ENCODE data around the gene RPL41. TPM values are rescaled to one million over a fixed set of nuclear protein-coding genes. Genes with fewer than 3 reads are reported as not detected.

The RPL41 gene
- total RNA-seq, 6 experiments from 2014 or later: 516 to 1,547 (median 1,257) TPM

DNA sequence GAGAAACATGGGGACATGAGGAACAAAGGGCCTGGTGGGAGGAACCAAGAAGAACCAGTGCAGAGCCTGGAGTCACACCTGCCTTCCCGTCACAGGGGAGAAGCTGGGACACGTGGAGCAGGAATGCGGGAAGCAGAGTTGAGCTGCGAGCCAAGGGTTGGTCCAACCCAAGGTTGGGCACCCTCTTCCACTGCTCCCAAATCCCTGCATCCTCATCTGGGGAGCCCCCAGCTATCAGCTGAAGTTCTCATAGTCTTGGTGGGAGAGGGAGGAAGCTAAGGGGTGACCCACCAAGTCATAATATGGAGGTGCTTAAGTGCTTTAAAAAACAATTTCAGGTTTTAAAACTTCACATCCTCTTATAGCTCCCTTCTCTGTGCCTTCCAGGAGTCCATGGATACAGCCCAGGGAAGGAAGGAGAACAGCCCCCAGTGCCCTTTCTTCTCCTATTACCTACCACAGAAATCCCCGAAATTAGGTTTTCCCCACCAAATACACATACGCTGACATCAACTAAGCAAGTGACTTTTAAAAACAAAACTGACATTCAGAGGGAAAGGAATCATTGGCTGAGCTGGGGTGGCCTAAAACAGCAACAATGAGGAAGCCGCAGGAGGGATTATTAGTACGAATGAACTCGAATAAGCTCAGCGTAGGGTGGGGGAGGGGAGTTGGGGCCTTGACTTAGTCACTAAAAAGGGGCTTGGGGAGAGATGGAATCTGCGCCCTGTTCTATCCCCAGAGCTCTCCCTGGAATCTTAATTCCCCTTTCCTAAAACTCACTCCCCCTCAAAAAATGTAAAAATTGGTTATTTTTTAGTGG, 46.2 kb downstream of the RPL41 start:
- H3K9me3 ChIP-seq: no peaks in the 10 kb centered on the region
- ATAC-seq: no peak
- 61% methylated on average over 9 of the region's 11 CpGs for WGBS (ENCODE audit: insufficient coverage, low coverage, low lambda C conversion rate, missing lambda C conversion rate)
- no peaks in the 10 kb centered on the region for H3K27me3 ChIP-seq
- H3K27ac ChIP-seq: no peak overlapping the region
- H3K4me1 ChIP-seq: peaks cover 0 to 22% (median 3%) of the 10 kb centered on the region in 4 donors
- H3K4me3 ChIP-seq: no peak overlapping the region
- TF ChIP-seq, protein P1, sequence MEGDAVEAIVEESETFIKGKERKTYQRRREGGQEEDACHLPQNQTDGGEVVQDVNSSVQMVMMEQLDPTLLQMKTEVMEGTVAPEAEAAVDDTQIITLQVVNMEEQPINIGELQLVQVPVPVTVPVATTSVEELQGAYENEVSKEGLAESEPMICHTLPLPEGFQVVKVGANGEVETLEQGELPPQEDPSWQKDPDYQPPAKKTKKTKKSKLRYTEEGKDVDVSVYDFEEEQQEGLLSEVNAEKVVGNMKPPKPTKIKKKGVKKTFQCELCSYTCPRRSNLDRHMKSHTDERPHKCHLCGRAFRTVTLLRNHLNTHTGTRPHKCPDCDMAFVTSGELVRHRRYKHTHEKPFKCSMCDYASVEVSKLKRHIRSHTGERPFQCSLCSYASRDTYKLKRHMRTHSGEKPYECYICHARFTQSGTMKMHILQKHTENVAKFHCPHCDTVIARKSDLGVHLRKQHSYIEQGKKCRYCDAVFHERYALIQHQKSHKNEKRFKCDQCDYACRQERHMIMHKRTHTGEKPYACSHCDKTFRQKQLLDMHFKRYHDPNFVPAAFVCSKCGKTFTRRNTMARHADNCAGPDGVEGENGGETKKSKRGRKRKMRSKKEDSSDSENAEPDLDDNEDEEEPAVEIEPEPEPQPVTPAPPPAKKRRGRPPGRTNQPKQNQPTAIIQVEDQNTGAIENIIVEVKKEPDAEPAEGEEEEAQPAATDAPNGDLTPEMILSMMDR (IDR thresholded peaks at IDR 0.05): no peak
- TF ChIP-seq POLR2A (IDR thresholded peaks at IDR 0.05): no peak
- intact Hi-C loops (cut with DNase I): no loop called here
- DNase-seq: no peak
- H3K36me3 ChIP-seq: peaks cover 7 to 73% (median 30%) of the 10 kb centered on the region in 4 donors

DNA sequence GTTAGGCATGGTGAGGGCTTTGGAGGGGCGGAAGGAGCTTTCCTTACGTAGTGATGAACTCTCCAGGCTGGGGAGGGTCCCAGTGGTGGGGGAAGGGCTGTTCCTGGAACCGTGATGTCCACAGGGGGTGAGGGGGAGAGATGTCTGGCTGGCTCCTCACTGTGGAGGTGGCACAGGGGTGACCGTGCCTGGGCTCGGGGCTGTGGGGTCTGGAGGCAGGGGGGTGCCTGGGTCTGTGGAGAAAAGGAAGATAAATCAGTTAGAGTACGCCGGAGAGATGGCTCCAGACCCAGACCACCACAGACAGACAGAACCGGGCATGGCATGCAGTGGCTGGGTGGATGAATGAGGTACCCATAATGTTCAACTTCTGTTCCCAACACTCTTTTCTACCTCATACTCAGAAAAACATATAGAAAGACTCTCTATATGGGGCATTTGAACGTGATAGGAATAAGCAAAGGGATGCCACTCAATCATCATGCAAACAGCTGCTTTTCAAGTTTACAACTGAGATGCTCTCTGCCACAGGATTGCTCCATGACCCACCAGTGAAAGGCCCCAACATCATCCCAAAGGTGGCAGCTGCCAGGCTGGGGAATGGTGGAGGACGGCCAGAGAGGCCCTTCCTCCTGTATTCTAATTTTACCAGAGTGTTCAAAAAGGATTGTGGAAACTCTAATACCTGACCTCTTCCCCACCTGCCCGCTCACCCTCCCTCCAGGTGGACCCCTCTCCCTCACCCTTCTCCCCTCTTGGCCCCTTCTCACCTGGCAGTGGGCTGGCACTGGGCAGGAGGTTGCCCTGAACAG, 47.3 kb downstream of the RPL41 start:
- WGBS (ENCODE audit: insufficient coverage, low coverage, low lambda C conversion rate, missing lambda C conversion rate): 52% methylated on average over 4 of the region's 11 CpGs
- no peak overlapping the region for H3K27ac ChIP-seq
- H3K36me3 ChIP-seq: peaks cover 9 to 78% (median 30%) of the 10 kb centered on the region in 4 donors
- no peak overlapping the region for H3K4me3 ChIP-seq
- DNase-seq (no peak), ATAC-seq (peak in 1 of 4 donors; percentile 5)
- no peak for TF ChIP-seq POLR2A (IDR thresholded peaks at IDR 0.05)
- TF ChIP-seq, protein P1 (IDR thresholded peaks at IDR 0.05): no peak
- no peaks in the 10 kb centered on the region for H3K27me3 ChIP-seq
- intact Hi-C loops (cut with DNase I): no loop called here
- peaks cover 0 to 22% (median 3%) of the 10 kb centered on the region in 4 donors for H3K4me1 ChIP-seq
- no peaks in the 10 kb centered on the region for H3K9me3 ChIP-seq

DNA sequence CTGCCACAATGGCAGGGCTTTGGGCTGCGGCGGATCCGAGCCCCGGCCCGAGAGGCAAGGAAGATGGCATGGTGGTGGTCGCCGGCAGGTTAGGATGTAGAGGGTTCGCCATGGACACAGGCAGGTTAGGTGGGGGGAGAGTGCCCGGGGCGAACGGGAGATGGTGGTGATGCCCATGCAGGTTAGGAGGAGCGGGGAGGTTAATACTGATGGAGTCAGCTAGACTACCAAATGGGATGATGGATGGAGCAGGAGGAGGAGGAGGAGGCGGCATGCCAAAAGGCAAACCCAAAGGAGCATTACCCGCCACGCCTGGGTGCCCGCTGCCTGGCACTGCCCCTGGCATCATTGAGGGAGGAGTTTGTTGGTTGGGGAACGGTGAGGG, 47.9 kb downstream of the RPL41 start:
- intact Hi-C loops (cut with DNase I): no loop called here
- H3K36me3 ChIP-seq: peaks cover 9 to 84% (median 31%) of the 10 kb centered on the region in 4 donors

DNA sequence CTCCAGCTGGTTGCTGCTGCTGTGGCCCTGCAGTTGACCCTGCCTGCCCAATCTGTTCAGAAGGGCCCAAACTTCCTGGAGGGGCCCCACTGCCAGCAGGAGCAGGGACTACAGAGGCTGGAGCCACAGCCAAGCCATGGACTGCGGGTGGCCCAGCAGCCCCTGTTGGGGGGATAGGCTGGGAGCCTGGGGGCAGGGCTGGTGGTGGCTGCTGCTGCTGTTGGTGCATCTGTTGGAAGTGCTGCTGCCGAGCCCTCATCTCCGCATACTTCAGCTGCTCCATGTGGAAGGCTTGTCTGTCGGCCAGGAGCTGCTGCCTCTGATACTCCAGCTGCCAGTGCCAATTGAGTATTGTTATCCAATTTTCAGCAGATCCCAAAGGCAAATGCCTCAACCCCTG, 48.9 kb downstream of the RPL41 start:
- H3K36me3 ChIP-seq: peaks cover 9 to 83% (median 31%) of the 10 kb centered on the region in 4 donors
- no peak for DNase-seq
- H3K27me3 ChIP-seq: no peaks in the 10 kb centered on the region
- H3K4me3 ChIP-seq: no peak overlapping the region
- H3K27ac ChIP-seq: no peak overlapping the region
- no peak for ATAC-seq
- no CpG with 5 or more reads among the region's 4 CpGs for WGBS (ENCODE audit: insufficient coverage, low coverage, low lambda C conversion rate, missing lambda C conversion rate)
- peaks cover 0 to 9% (median 3%) of the 10 kb centered on the region in 4 donors for H3K4me1 ChIP-seq
- no peaks in the 10 kb centered on the region for H3K9me3 ChIP-seq
- intact Hi-C loops (cut with DNase I): no loop called here
- TF ChIP-seq, protein P1 (IDR thresholded peaks at IDR 0.05): no peak
- no peak for TF ChIP-seq POLR2A (IDR thresholded peaks at IDR 0.05)

More for the DNA sequence above, 47.9 kb downstream of the RPL41 start:
- H3K27me3 ChIP-seq: no peaks in the 10 kb centered on the region
- no peak overlapping the region for H3K4me3 ChIP-seq
- ATAC-seq (peak in 1 of 4 donors; percentile 7), DNase-seq (no peak)
- peaks cover 0 to 19% (median 3%) of the 10 kb centered on the region in 4 donors for H3K4me1 ChIP-seq
- no peak overlapping the region for H3K27ac ChIP-seq
- TF ChIP-seq POLR2A (IDR thresholded peaks at IDR 0.05): no peak
- TF ChIP-seq, protein P1 (IDR thresholded peaks at IDR 0.05): no peak
- WGBS (ENCODE audit: insufficient coverage, low coverage, low lambda C conversion rate, missing lambda C conversion rate): 89% methylated on average over 16 of the region's 17 CpGs
- no peaks in the 10 kb centered on the region for H3K9me3 ChIP-seq

Other genes with a start within 250 kb of the RPL41 start
- 10 to 100 TPM; 16.5 to 36.4 (median 20.9) TPM for gene PYM1, start 188.7 kb upstream of the RPL41 start, total RNA-seq
- 1 to 10 TPM; 2.7 to 7.6 (median 4.9) TPM for gene DGKA, start 185.5 kb upstream of the RPL41 start, total RNA-seq
- 1 to 10 TPM; 1.5 to 4.5 (median 2.7) TPM for gene PMEL, start 150.6 kb upstream of the RPL41 start, total RNA-seq
- gene CDK2, start 149.8 kb upstream of the RPL41 start, total RNA-seq: 10 to 100 TPM in 3 of 6 experiments, 1 to 10 TPM in 3; 8.0 to 14.9 (median 10.6) TPM
- 10 to 100 TPM; 36.5 to 60.7 (median 51.6) TPM for gene RAB5B, start 142.6 kb upstream of the RPL41 start, total RNA-seq
- 10 to 100 TPM; 31.5 to 63.7 (median 47.9) TPM for gene SUOX, start 119.4 kb upstream of the RPL41 start, total RNA-seq
- 1 to 10 TPM in 5 of 6 experiments, under 1 TPM in 1; 0.99 to 2.6 (median 2.3) TPM for gene IKZF4, start 95.6 kb upstream of the RPL41 start, total RNA-seq
- gene RPS26, start 74.7 kb upstream of the RPL41 start, total RNA-seq: 100 to 1,000 TPM in 2 of 6 experiments, 10 to 100 TPM in 4; 17.2 to 600 (median 24.9) TPM
- 100 to 1,000 TPM in 1 of 6 experiments, 10 to 100 TPM in 5; 39.1 to 139 (median 66.9) TPM for gene ERBB3, start 36.5 kb upstream of the RPL41 start, total RNA-seq
- gene PA2G4, start 12.1 kb upstream of the RPL41 start, total RNA-seq: 10 to 100 TPM; 29.7 to 82.4 (median 36.6) TPM
- gene ZC3H10, start 1.6 kb downstream of the RPL41 start, total RNA-seq: 1 to 10 TPM; 1.7 to 5.4 (median 3.2) TPM
- 100 to 1,000 TPM in 1 of 6 experiments, 10 to 100 TPM in 5; 56.5 to 117 (median 70.3) TPM for gene ESYT1, start 11.6 kb downstream of the RPL41 start, total RNA-seq
- 10 to 100 TPM in 5 of 6 experiments, 1 to 10 TPM in 1; 4.9 to 18.7 (median 12.6) TPM for gene MYL6B, start 36.0 kb downstream of the RPL41 start, total RNA-seq
- 100 to 1,000 TPM; 409 to 644 (median 490) TPM for gene MYL6, start 41.7 kb downstream of the RPL41 start, total RNA-seq
- 10 to 100 TPM; 17.9 to 40.8 (median 25.7) TPM for gene SMARCC2, start 72.8 kb downstream of the RPL41 start, total RNA-seq
- gene RNF41, start 105.3 kb downstream of the RPL41 start, total RNA-seq: 10 to 100 TPM; 10.6 to 23.0 (median 12.3) TPM
- gene NABP2, start 107.7 kb downstream of the RPL41 start, total RNA-seq: 10 to 100 TPM; 10.3 to 24.3 (median 14.8) TPM
- 100 to 1,000 TPM in 3 of 6 experiments, 10 to 100 TPM in 3; 39.7 to 209 (median 110) TPM for gene SLC39A5, start 113.4 kb downstream of the RPL41 start, total RNA-seq
- gene ANKRD52, start 141.8 kb downstream of the RPL41 start, total RNA-seq: 10 to 100 TPM; 10.6 to 16.1 (median 12.2) TPM
- gene COQ10A, start 150.3 kb downstream of the RPL41 start, total RNA-seq: 10 to 100 TPM in 3 of 6 experiments, 1 to 10 TPM in 3; 5.5 to 25.1 (median 13.0) TPM
- 100 to 1,000 TPM in 1 of 6 experiments, 10 to 100 TPM in 5; 45.6 to 109 (median 61.2) TPM for gene CS, start 183.7 kb downstream of the RPL41 start, total RNA-seq
- 10 to 100 TPM; 63.7 to 93.7 (median 76.5) TPM for gene CNPY2, start 199.4 kb downstream of the RPL41 start, total RNA-seq
- gene PAN2, start 217.4 kb downstream of the RPL41 start, total RNA-seq: 100 to 1,000 TPM in 1 of 6 experiments, 10 to 100 TPM in 5; 21.7 to 109 (median 57.7) TPM
- not detected for gene IL23A, start 222.3 kb downstream of the RPL41 start, total RNA-seq
- gene STAT2, start 243.5 kb downstream of the RPL41 start, total RNA-seq: 100 to 1,000 TPM in 4 of 6 experiments, 10 to 100 TPM in 2; 82.8 to 182 (median 108) TPM
- gene APOF, start 246.2 kb downstream of the RPL41 start, total RNA-seq: 100 to 1,000 TPM; 110 to 270 (median 205) TPM

All from right lobe of liver (tissue), 6 donors.